ENCODE data around the gene EPGN. TPM values are rescaled to one million over a fixed set of nuclear protein-coding genes. Genes with fewer than 3 reads are reported as not detected.

The EPGN gene
- total RNA-seq, 4 donors from 2014 or later: 4.0 to 27.9 (median 16.9) TPM

- H3K4me3 ChIP-seq (ENCODE audit: low read depth, poor library complexity, severe bottlenecking): no peak overlapping the region
- TF ChIP-seq POLR2A (IDR thresholded peaks at IDR 0.05) (no peak), CTCF (IDR thresholded peaks at IDR 0.05) (no peak)
- DNase-seq (ENCODE audit: low spot score in 2 of 2): no peak
- intact Hi-C loops (cut with DNase I; ENCODE audit: low total_unique reads): no loop called here
- 71 to 75% methylated on average over 2 of the region's 2 CpGs for WGBS, 2 donors
Measured at GRCh38 chr4:74325886-74326285, 17.6 kb downstream of the EPGN start.

GRCh38 chr4:74327762-74328161 lies 19.5 kb downstream of the EPGN start:
- no peak for TF ChIP-seq POLR2A (IDR thresholded peaks at IDR 0.05)
- no peak for TF ChIP-seq CTCF (IDR thresholded peaks at IDR 0.05)
- intact Hi-C loops (cut with DNase I; ENCODE audit: low total_unique reads): no loop called here
- 26 to 32% methylated on average over 3 of the region's 3 CpGs for WGBS, 2 donors
- DNase-seq (ENCODE audit: low spot score in 2 of 2): no peak
- no peak overlapping the region for H3K4me3 ChIP-seq (ENCODE audit: low read depth, poor library complexity, severe bottlenecking)

- WGBS, 2 donors: 80 to 84% methylated on average over 1 of the region's 1 CpG
- no peak overlapping the region for H3K4me3 ChIP-seq (ENCODE audit: low read depth, poor library complexity, severe bottlenecking)
- no peak for DNase-seq (ENCODE audit: low spot score in 2 of 2)
- no peak for TF ChIP-seq POLR2A (IDR thresholded peaks at IDR 0.05)
- no peak for TF ChIP-seq CTCF (IDR thresholded peaks at IDR 0.05)
- intact Hi-C loops (cut with DNase I; ENCODE audit: low total_unique reads): no loop called here
Measured at GRCh38 chr4:74328501-74328900, 20.2 kb downstream of the EPGN start.

GRCh38 chr4:74329307-74329706 lies 21.0 kb downstream of the EPGN start:
- H3K4me3 ChIP-seq (ENCODE audit: low read depth, poor library complexity, severe bottlenecking): no peak overlapping the region
- TF ChIP-seq CTCF (IDR thresholded peaks at IDR 0.05) (no peak), POLR2A (IDR thresholded peaks at IDR 0.05) (no peak)
- intact Hi-C loops (cut with DNase I; ENCODE audit: low total_unique reads): no loop called here
- DNase-seq (ENCODE audit: low spot score in 2 of 2): no peak

GRCh38 chr4:74330295-74330750 lies 22.1 kb downstream of the EPGN start:
- no peak for DNase-seq (ENCODE audit: low spot score in 2 of 2)
- intact Hi-C loops (cut with DNase I; ENCODE audit: low total_unique reads): no loop called here
- no peak for TF ChIP-seq POLR2A (IDR thresholded peaks at IDR 0.05)
- TF ChIP-seq CTCF (IDR thresholded peaks at IDR 0.05): no peak
- H3K4me3 ChIP-seq (ENCODE audit: low read depth, poor library complexity, severe bottlenecking): no peak overlapping the region
- 65 to 74% methylated on average over 9 of the region's 9 CpGs for WGBS, 2 donors

GRCh38 chr4:74331252-74331651 lies 23.0 kb downstream of the EPGN start:
- DNase-seq (ENCODE audit: low spot score in 2 of 2): no peak
- H3K4me3 ChIP-seq (ENCODE audit: low read depth, poor library complexity, severe bottlenecking): no peak overlapping the region
- WGBS, 2 donors: 64 to 66% methylated on average over 2 of the region's 2 CpGs
- intact Hi-C loops (cut with DNase I; ENCODE audit: low total_unique reads): no loop called here
- no peak for TF ChIP-seq CTCF (IDR thresholded peaks at IDR 0.05)
- no peak for TF ChIP-seq POLR2A (IDR thresholded peaks at IDR 0.05)

All from lower leg skin (tissue), 4 donors.